Endothelial cell of umbilical vein (primary cell): ENCODE measurements around the gene OR5B12.

Source experiments
- EZH2 ChIP-seq: IDR thresholded peaks from 2 replicates; pipeline ENCODE4 v1.6.1; 2012; ENCODE audit warnings: borderline replicate concordance, low read depth, mild to moderate bottlenecking, moderate library complexity, low read length, inconsistent platforms; ENCODE audit not compliant: severe bottlenecking
- POLR2A ChIP-seq: IDR thresholded peaks from 2 replicates; pipeline ENCODE4 v1.6.1; 2012; ENCODE audit warnings: low read depth, mild to moderate bottlenecking, control low read depth, low read length
- POLR2AphosphoS5 ChIP-seq: IDR thresholded peaks from 2 replicates; pipeline ENCODE4 v1.6.1; 2012; ENCODE audit warnings: low read depth, mild to moderate bottlenecking, control low read depth, low read length, moderate library complexity; ENCODE audit not compliant: insufficient read depth
- TF ChIP-seq, protein P1 (sequence below), 2 donors: IDR thresholded peaks; 1 replicate in 1 of 2; 2 replicates in 1 of 2; pipeline ENCODE4 v1.5.1; 2011; ENCODE audit warnings: low read length in 2 of 2, mild to moderate bottlenecking in 2 of 2, moderate library complexity in 2 of 2, control low read depth in 1 of 2, inconsistent platforms in 1 of 2, low read depth in 1 of 2; ENCODE audit not compliant: insufficient read depth in 1 of 2; ENCODE audit errors: extremely low read depth in 1 of 2
- TF ChIP-seq, protein P2 (sequence below): IDR thresholded peaks from 2 replicates; pipeline ENCODE4 v1.6.1; 2011; ENCODE audit not compliant: insufficient read depth, insufficient read length

DNA sequence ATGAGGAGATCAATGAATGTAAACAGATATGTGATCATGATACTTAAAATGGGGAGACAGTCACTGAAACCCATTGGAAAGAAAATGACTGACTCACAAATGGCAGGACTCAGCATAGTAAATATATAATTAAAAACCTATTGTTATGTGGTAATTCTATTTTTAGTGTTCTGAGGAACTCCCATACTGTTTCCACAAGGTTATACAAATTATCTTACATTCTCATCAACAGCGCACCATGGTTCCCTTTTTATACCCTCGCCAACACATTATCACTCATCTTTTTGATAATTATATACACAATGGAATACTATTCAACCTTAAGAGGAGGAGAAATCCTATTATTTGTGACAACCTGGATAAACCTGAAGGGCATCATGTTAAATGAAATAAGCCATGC is 48.8 kb upstream of the OR5B12 start:
- TF ChIP-seq POLR2A (no peak), EZH2 (no peak), POLR2AphosphoS5 (no peak)
- TF ChIP-seq, protein P1, sequence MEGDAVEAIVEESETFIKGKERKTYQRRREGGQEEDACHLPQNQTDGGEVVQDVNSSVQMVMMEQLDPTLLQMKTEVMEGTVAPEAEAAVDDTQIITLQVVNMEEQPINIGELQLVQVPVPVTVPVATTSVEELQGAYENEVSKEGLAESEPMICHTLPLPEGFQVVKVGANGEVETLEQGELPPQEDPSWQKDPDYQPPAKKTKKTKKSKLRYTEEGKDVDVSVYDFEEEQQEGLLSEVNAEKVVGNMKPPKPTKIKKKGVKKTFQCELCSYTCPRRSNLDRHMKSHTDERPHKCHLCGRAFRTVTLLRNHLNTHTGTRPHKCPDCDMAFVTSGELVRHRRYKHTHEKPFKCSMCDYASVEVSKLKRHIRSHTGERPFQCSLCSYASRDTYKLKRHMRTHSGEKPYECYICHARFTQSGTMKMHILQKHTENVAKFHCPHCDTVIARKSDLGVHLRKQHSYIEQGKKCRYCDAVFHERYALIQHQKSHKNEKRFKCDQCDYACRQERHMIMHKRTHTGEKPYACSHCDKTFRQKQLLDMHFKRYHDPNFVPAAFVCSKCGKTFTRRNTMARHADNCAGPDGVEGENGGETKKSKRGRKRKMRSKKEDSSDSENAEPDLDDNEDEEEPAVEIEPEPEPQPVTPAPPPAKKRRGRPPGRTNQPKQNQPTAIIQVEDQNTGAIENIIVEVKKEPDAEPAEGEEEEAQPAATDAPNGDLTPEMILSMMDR (IDR thresholded peaks at IDR 0.05; ENCODE audit: extremely low read depth in 1 of 2, insufficient read depth in 1 of 2, low read depth in 1 of 2, low read length in 2 of 2), result no peak
- TF ChIP-seq, protein P2, sequence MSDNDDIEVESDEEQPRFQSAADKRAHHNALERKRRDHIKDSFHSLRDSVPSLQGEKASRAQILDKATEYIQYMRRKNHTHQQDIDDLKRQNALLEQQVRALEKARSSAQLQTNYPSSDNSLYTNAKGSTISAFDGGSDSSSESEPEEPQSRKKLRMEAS, result no peak
